ENCODE measurements around the gene ARHGAP4.

Gene ARHGAP4

DNA sequence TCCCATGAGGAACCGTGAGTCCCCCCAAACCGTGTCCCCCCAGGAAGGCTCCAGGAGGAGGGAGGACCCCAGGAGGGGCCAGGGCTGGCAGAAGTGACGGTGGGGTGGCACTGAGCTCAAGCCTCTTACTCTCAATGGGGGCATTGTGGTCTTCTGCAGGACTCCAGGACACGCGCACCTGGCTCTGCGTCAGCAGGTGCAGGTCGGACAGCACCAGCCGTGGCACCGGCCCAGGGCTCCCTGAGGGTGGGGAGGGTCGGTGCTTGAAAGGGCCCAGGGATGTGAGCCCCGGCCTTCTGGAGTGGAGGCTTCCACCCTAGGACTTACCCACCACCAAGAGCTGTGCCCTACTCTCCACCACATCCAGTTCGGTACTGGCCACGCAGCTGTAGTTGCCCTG lies 58.4 kb downstream of the ARHGAP4 start:
- no peak for DNase-seq (ENCODE audit: low spot score)

DNA sequence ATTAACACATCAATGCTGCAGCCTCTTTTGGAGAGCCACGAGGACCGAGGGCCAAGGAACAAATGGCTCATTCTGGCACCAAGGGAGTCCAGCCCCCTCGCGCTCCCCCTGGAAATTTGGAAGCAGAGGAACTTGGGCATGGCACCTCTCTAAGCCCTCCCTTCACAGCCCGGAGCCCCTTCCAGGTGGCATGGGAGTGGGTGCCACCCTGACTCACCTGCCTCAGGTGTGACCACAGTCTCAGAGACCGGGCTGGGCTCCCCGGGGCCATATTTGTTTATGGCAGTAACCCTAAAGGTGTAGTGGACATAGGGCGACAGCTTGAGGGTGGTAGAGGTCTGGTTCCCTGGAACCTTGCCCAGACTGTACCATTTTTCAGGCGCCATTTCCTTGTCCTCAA lies 58.9 kb downstream of the ARHGAP4 start:
- no peak for DNase-seq (ENCODE audit: low spot score)

DNA sequence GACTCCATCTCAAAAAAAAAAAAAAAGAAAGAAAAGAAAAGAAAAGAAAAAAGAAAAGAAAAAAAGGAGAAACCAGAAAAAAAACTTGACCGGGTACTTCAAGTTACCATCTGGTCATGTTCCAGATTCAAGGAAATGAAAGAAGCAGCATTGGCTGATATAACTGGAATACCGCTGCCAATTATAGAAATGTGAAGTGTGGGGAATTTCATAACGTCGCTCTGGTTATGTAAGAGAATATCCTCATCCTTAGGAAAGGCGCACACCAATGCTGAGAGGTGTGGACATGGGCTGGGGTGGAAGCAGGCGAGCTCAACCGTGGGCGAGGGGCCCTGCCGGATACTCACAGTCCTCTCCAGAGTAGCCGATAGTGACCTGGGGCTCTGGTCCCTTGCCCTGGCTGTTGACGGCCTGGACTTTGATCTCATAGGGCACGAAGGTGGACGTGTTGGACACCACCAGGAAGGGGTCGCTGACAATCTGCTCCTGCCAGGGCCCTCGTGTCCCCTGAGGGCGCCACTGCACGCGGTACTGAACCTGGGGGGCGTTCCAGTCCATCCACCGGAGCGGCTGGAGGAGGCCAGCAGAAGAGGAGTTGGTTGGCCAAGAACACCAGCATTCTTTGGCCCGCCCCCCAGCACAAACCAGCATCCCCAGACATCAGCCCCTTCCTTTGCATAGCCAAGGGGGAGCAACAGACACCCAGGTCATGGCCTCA lies 59.6 kb downstream of the ARHGAP4 start:
- DNase-seq (ENCODE audit: low spot score), result no peak

DNA sequence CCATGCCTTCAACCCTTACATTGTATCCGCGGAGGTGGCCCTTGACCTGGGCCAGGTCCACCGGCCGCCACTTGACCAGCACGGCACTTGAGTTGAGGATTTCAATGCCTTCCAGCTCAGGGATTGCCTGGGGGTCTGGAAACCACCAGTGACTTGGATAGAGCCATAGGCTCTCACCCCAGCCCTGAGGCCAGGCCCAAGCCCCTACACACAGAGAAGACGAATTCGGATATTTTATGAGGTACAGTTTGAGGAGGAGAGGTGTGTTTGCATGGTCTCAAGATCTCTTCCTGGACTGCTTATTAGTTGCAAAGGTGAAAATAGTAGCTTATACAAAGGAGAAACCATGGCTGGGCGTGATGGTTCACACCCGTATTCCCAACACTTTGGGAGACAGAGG lies 60.4 kb downstream of the ARHGAP4 start:
- no peak for DNase-seq (ENCODE audit: low spot score)

GRCh38 chrX:153865321-153865580 lies 60.8 kb downstream of the ARHGAP4 start:
- no peak for DNase-seq (ENCODE audit: low spot score)

- no peak for DNase-seq (ENCODE audit: low spot score)
Observed at GRCh38 chrX:153864561-153865320, 61.3 kb downstream of the ARHGAP4 start.

DNA sequence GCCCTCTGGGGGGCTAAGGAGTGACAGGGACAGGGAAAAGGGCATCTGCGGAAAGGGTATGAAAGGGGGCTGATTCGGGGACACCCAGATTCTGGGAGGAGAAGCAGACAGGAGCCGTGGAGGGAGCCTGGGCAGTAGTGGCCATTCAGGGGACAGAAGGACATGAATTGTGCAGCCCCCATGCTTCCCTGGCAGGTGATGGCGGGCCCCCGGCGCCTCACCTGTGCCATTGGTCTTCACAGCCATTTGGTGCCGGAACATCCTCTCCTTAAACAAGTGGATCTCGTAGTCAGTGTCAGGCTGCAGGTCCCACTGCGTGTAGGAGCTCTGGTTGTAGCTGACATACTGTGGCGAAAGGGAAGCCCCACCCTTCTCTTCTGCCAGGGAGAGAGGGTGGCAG lies 62.0 kb downstream of the ARHGAP4 start:
- no peak for DNase-seq (ENCODE audit: low spot score)

DNA sequence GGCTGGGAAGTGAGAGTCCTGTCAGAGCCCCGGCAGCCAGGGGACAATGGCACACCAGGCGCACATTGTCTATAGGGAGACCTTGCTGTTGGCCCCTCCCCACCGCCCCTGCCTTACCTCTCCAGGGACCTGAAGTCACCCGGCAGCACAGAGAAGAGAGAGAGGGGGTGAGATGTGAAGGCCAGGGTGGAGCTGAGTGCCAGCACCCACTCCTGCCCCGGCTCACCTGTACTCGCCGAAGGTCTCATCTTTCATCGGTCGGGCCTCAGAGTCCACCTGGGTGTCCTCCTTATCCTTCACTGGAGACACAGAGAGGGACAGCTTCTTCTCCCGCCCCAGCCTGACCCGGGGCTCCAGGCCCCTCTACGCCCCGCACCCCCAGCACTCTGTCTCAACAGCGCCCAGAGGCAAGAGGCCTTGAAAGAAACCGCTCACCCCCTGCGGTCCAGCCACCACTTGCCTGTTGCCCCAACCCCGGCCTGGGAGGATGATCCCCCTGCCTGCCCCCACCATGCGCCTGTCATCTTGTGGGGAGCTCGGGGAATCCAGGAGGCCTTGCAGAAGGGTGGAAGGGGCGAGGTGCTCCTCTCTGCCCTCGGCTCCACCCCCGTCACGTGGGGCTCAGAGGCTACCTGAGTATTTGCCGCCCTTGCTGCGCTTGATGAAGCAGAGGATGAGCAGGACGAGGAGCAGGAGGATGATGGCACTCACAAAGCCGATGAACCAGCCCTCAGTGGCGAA lies 62.6 kb downstream of the ARHGAP4 start:
- no peak for DNase-seq (ENCODE audit: low spot score)

- no peak for DNase-seq (ENCODE audit: low spot score)
Observed at GRCh38 chrX:153862369-153863250, 63.5 kb downstream of the ARHGAP4 start.

GRCh38 chrX:153861733-153862310 lies 64.2 kb downstream of the ARHGAP4 start:
- DNase-seq (ENCODE audit: low spot score), result no peak

DNA sequence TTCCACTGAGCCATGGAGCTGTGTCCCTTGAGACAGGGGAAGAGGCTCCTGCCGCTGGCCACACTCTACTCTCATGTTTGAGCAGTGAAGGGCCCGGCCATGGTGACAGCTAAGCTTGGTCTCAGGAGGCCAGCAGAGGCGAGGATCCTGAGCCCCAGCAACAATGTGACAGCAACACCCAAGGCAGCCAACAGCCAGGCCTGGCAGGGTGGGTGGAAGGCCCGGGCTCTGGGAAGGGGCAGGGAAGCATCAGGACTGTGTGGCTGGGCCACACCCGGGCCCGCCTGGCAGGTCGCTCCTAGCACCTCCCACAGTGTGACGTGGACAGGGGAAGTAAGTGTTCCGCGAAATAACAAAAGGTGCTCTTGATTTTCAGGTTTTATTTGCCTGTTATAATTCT lies 64.9 kb downstream of the ARHGAP4 start:
- no peak for DNase-seq (ENCODE audit: low spot score)

All from COLO829 (cell line).